Esophagus muscularis mucosa (tissue), 4 donors: ENCODE measurements around the gene NDUFAF2. TPM values are rescaled to one million over a fixed set of nuclear protein-coding genes. Genes with fewer than 3 reads are reported as not detected.

Source experiments
- DNase-seq: peaks from one replicate; pipeline ENCODE4 v3.0.0-alpha.2; 2017; ENCODE audit errors: extremely low spot score
- H3K27ac ChIP-seq, 4 donors: fragments of 200-600 bp; sonication (generic); replicated peaks in 1 of 4; 1 replicate in 3 of 4; 2 replicates in 1 of 4; pipeline ENCODE4 v1.5.1; 2016 to 2019; ENCODE audit warnings: mild to moderate bottlenecking in 1 of 4
- H3K27me3 ChIP-seq, 4 donors: fragments of 200-600 bp; sonication (generic); one replicate each; pipeline versions ENCODE4 v1.5.1 to v1.6.0; 2016 to 2019
- H3K36me3 ChIP-seq, 4 donors: fragments of 200-600 bp; sonication (generic); one replicate each; pipeline ENCODE4 v1.5.1; 2016 to 2019
- H3K4me1 ChIP-seq, 4 donors: fragments of 200-600 bp; sonication (generic); one replicate each; pipeline ENCODE4 v1.5.1; 2016 to 2019
- H3K4me3 ChIP-seq, 4 donors: fragments of 200-600 bp; sonication (generic); 1 replicate in 2 of 4; 2 replicates in 2 of 4; pipeline ENCODE4 v1.5.1; 2016 to 2019; ENCODE audit warnings: mild to moderate bottlenecking in 4 of 4, moderate library complexity in 1 of 4
- H3K9me3 ChIP-seq, 4 donors: fragments of 200-600 bp; sonication (generic); 1 replicate in 3 of 4; 2 replicates in 1 of 4; pipeline ENCODE4 v1.5.1; 2016 to 2019
- EP300 ChIP-seq: sonication (generic); formaldehyde crosslinking; IDR thresholded peaks from one replicate; pipeline ENCODE4 v1.6.1; 2017; ENCODE audit warnings: antibody characterized with exemption
- POLR2A ChIP-seq: fragments of 450-650 bp; IDR thresholded peaks from one replicate; pipeline ENCODE4 v1.6.1; 2017; ENCODE audit warnings: antibody characterized with exemption, moderate library complexity, mild to moderate bottlenecking, low read depth
- POLR2AphosphoS5 ChIP-seq, 2 donors: sonication (generic); formaldehyde crosslinking; IDR thresholded peaks; one replicate each; pipeline ENCODE4 v1.6.1; 2017; ENCODE audit warnings: antibody characterized with exemption in 2 of 2
- WGBS: methylation state at CpG from one replicate; pipeline ENCODE4 v1.1.5; 2018; 5-methylcytosine and 5-hydroxymethylcytosine counted together
- intact Hi-C: fragments of 100-400 bp; cut with DNase I; formaldehyde crosslinking; loops from one replicate; pipeline ENCODE4 v1.15.1; 2023
- total RNA-seq, 4 donors: library from RNA; depleted of rRNA; stranded (reverse); fragments of >200 nt; gene quantifications; one replicate each; pipeline versions ENCODE4 v1.1.0 to v1.2.1, GENCODE V29; 2016
- TF ChIP-seq, protein P1 (sequence below), 3 experiments: fragments of 200-600 bp in 2 of 3; fragments of 450-650 bp in 1 of 3; sonication (generic) in 2 of 3; IDR thresholded peaks; one replicate each; pipeline ENCODE4 v1.5.1; 2017 to 2019; ENCODE audit warnings: antibody characterized with exemption in 3 of 3, mild to moderate bottlenecking in 2 of 3, moderate library complexity in 1 of 3

The NDUFAF2 gene
- total RNA-seq, 4 donors from 2014 or later: 29.4 to 42.8 (median 39.6) TPM

DNA sequence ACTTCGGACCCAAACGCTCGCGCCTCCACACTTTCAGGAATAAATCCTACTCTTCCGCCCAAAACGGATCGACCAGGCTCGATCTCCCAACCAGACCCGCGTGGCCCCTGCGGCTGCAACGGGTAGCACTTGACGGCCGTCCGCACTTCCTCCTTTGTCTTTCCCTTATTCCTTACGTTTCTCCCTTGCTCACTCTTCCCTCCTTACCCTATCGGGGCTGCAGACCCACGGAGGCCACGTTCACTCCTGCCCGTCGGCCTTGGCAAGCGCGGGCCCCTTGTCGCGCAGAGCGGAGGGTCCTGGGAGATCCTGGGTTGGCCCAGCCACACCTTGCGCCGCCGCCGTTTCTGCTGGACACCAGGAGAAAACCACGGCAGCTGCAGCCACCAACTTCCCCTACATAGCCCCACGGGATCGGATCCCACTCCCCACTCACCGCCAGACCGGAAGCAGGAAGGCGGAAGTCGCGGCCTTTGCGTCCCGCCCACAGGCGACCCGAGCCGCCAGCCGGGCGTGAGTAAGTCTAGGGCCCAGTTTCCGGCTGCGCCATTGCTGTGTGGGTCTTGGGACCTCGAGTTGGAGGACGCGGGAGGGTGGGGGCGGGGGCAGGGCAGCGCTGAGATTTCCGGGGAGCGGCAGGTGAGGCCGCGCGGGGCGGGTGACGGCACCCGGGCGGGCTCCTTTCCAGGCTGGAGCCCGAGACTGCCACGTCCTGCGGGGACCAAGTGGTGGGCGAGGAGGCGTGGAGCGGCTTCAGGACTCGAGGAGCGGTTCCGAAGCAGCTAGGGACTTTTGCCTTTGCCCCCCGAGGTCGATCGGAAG is 217.2 kb downstream of the NDUFAF2 start, which contains the start of gene SMIM15:
Gene SMIM15, minus strand, starts transcription at position 459 of the 822 bp plus-strand sequence. CDS start 2,297 bp downstream, outside the sequence.
- Histone ChIP-seq H3K4me3 (peak within 1 kb of the TSS; percentile 76 to 92 (median 83)), H3K27me3 (no peaks in the 10 kb centered on the region), H3K27ac (peak within 1 kb of the TSS; percentile 85 to 92 (median 88)), H3K9me3 (no peaks in the 10 kb centered on the region), H3K4me1 (peaks cover 11 to 40% (median 30%) of the 10 kb centered on the region in 4 donors), H3K36me3 (peaks cover 6 to 16% (median 12%) of the 10 kb centered on the region in 4 donors)
- TF ChIP-seq, protein P1, sequence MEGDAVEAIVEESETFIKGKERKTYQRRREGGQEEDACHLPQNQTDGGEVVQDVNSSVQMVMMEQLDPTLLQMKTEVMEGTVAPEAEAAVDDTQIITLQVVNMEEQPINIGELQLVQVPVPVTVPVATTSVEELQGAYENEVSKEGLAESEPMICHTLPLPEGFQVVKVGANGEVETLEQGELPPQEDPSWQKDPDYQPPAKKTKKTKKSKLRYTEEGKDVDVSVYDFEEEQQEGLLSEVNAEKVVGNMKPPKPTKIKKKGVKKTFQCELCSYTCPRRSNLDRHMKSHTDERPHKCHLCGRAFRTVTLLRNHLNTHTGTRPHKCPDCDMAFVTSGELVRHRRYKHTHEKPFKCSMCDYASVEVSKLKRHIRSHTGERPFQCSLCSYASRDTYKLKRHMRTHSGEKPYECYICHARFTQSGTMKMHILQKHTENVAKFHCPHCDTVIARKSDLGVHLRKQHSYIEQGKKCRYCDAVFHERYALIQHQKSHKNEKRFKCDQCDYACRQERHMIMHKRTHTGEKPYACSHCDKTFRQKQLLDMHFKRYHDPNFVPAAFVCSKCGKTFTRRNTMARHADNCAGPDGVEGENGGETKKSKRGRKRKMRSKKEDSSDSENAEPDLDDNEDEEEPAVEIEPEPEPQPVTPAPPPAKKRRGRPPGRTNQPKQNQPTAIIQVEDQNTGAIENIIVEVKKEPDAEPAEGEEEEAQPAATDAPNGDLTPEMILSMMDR (IDR thresholded peaks at IDR 0.05): peak in 1 of 3 experiments; percentile 3
- TF ChIP-seq EP300: no peak
- peak; percentile 85 to 86 for TF ChIP-seq POLR2AphosphoS5 (IDR thresholded peaks at IDR 0.05)
- peak; percentile 14 for TF ChIP-seq POLR2A
- intact Hi-C loops: loop anchor here (5.0 to 10.0 kb wide), 4 partner anchors 170 to 493 kb away; partner anchors contain the start of gene ZSWIM6
- under 1% methylated on average over 43 of the region's 73 CpGs for WGBS
- peak; percentile 95 for DNase-seq

DNA sequence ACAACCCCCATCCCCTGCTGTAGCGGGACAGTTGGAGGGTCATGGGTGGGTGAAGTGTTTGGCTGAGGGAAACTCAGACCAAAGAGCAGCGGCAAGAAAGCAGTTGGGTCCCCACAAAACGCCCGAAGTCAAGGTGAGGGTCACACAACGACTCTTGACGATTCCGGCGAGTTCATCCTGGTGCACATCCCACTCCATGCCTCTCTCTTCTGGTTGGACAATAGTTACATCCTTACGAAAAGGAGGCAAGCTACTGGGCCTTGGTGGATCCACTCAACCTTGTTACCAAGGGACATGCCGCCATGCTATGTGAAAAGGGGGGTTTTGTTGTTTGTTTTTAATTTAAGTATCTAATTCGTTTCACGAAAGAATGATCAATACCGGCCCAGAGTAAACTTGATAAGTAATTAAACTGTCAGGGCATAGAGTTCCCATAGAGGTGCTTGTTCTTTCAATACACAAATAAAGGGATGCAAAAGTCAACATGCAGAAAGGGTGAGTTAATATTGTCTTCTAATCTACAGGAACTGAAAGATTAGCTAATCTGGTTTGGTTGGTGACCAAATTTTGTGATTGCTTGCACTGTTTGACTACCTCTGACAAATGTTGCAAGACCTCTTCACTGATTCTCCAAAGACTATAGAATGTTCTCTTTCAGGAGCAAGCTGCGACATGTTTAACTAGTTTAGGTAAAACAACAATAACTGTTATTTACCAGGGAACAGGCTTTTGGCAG is 218.0 kb downstream of the NDUFAF2 start:
- Histone ChIP-seq H3K27me3 (no peaks in the 10 kb centered on the region), H3K4me1 (peaks cover 11 to 40% (median 30%) of the 10 kb centered on the region in 4 donors), H3K4me3 (peak overlapping the region; percentile 76 to 92 (median 83)), H3K9me3 (no peaks in the 10 kb centered on the region), H3K27ac (peak overlapping the region; percentile 85 to 92 (median 88)), H3K36me3 (peaks cover 6 to 16% (median 12%) of the 10 kb centered on the region in 4 donors)
- intact Hi-C loops: loop anchor here (5.0 to 10.0 kb wide), 4 partner anchors 169 to 492 kb away; partner anchors contain the start of gene ZSWIM6
- no peak for DNase-seq
- TF ChIP-seq, protein P1 (IDR thresholded peaks at IDR 0.05): no peak
- TF ChIP-seq POLR2AphosphoS5 (IDR thresholded peaks at IDR 0.05) (no peak), POLR2A (no peak), EP300 (no peak)
- 32% methylated on average over 14 of the region's 14 CpGs for WGBS

DNA sequence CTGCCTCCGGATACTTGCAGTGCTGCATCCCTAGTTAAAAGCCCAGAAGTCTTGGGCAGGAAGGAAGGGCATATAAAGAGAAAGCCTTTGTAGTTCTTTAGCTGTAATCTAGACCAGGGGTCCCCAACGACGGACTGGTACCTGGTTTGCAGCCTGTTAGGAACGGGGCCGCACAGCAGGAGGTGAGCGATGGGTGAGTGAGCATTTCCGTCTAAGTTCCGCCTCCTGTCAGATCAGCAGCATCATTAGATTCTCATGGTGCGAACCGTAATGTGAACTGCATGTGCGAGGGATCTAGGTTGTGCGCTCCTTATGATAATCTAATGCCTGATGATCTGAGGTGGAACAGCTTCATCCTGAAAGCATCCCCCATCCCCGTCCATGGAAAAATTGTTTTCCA is 218.9 kb downstream of the NDUFAF2 start:
- H3K36me3 ChIP-seq: peaks cover 6 to 16% (median 12%) of the 10 kb centered on the region in 4 donors
- peak overlapping the region in 1 of 4 donors; percentile 92 for H3K4me3 ChIP-seq
- H3K27me3 ChIP-seq: no peaks in the 10 kb centered on the region
- intact Hi-C loops: loop anchor here (5.0 to 10.0 kb wide), 4 partner anchors 168 to 491 kb away; partner anchors contain the start of gene ZSWIM6
- H3K9me3 ChIP-seq: no peaks in the 10 kb centered on the region
- no peak overlapping the region for H3K27ac ChIP-seq
- peaks cover 11 to 40% (median 30%) of the 10 kb centered on the region in 4 donors for H3K4me1 ChIP-seq
- DNase-seq: no peak
- no peak for TF ChIP-seq POLR2AphosphoS5 (IDR thresholded peaks at IDR 0.05)
- no peak for TF ChIP-seq EP300
- TF ChIP-seq, protein P1 (IDR thresholded peaks at IDR 0.05): no peak
- TF ChIP-seq POLR2A: no peak
- WGBS: 97% methylated on average over 13 of the region's 13 CpGs

DNA sequence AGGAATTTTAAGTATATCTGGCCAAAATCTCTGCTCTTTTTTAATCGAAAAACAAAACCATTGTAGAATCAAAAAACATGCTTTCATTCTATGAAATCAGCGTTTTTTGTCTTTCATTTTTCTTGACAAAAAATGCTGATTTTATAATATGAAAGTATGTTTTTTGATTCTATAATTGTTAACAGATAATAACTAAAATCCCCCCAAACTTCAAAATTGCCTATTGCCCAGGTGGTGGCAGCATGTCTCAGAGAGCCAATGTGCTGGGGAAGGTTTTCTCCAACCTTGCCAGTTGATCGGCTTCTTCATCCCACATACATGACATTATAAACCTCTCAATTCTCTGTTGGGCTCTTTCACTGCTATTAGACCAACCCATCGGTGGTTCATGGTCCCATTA is 222.4 kb downstream of the NDUFAF2 start:
- Histone ChIP-seq H3K4me1 (peaks cover 0 to 18% (median 14%) of the 10 kb centered on the region in 4 donors), H3K9me3 (no peaks in the 10 kb centered on the region), H3K4me3 (no peak overlapping the region), H3K36me3 (no peaks in the 10 kb centered on the region), H3K27ac (no peak overlapping the region), H3K27me3 (no peaks in the 10 kb centered on the region)
- DNase-seq: no peak
- intact Hi-C loops: loop anchor here (10.0 kb wide), 1 partner anchor 487 kb away; no protein-coding TSS in a partner anchor
- WGBS: 64% methylated on average over 4 of the region's 4 CpGs
- TF ChIP-seq POLR2AphosphoS5 (IDR thresholded peaks at IDR 0.05) (no peak), EP300 (no peak), POLR2A (no peak)
- TF ChIP-seq, protein P1 (IDR thresholded peaks at IDR 0.05): peak in 2 of 3 experiments; percentile 21 to 36
